Measurements from ENCODE around the gene TENM4.

DNA sequence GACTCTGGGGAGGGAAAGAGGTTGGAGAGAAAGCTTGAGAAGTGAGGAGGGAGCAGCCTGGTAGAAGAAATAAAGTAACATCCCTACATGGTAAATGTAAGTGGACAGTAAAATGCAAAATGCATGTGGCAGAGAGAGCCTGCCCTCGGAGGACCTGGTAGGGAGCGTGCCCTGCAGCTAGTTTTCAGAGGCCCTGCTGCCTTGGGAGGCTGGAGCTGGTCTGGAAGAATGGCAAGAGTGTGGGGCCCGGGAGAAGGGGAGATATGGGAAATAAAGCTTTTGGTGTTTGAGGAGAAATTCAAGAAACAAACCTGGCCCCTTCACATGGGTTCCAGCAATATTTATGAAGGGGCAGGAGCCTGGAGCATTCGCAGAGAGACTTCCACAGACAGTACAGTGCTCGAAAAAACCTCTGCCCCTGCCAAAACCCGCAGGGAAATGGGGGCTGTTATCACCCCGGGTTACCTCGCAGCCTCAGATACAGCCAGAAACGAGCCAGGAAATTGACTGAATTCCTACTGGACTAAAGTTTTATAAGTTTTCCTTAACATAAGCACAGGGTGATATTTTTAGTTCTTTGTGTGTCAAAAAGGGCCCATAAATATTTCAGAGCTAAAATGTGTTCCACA is 363.0 kb downstream of the TENM4 start:
- TF ChIP-seq, protein P1, sequence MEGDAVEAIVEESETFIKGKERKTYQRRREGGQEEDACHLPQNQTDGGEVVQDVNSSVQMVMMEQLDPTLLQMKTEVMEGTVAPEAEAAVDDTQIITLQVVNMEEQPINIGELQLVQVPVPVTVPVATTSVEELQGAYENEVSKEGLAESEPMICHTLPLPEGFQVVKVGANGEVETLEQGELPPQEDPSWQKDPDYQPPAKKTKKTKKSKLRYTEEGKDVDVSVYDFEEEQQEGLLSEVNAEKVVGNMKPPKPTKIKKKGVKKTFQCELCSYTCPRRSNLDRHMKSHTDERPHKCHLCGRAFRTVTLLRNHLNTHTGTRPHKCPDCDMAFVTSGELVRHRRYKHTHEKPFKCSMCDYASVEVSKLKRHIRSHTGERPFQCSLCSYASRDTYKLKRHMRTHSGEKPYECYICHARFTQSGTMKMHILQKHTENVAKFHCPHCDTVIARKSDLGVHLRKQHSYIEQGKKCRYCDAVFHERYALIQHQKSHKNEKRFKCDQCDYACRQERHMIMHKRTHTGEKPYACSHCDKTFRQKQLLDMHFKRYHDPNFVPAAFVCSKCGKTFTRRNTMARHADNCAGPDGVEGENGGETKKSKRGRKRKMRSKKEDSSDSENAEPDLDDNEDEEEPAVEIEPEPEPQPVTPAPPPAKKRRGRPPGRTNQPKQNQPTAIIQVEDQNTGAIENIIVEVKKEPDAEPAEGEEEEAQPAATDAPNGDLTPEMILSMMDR (IDR thresholded peaks at IDR 0.05), result no peak
- TF ChIP-seq POLR2A (IDR thresholded peaks at IDR 0.05), result no peak
